HFFc6 (cell line): ENCODE results near the gene ITPK1. TPM values are rescaled to one million over a fixed set of nuclear protein-coding genes. Genes with fewer than 3 reads are reported as not detected.

Experiments
- DNase-seq: peaks from one replicate; pipeline ENCODE4 v3.0.0-alpha.2; 2018
- H3K27ac Mint-ChIP-seq: 2 replicates; pipeline ENCODE4 v1.8.0; 2020; ENCODE audit warnings: mild to moderate bottlenecking, mixed read lengths
- H3K27me3 Mint-ChIP-seq: 2 replicates; pipeline ENCODE4 v1.8.0; 2021; ENCODE audit warnings: mild to moderate bottlenecking, moderate library complexity, mixed read lengths; ENCODE audit not compliant: insufficient read depth
- H3K36me3 Mint-ChIP-seq: 2 replicates; pipeline ENCODE4 v1.8.0; 2021; ENCODE audit warnings: low read depth, mixed read lengths
- H3K4me1 Mint-ChIP-seq: 2 replicates; pipeline ENCODE4 v1.8.0; 2020; ENCODE audit warnings: low read depth, mixed read lengths
- H3K4me3 Mint-ChIP-seq: 2 replicates; pipeline ENCODE4 v1.8.0; 2020; ENCODE audit warnings: mild to moderate bottlenecking, moderate library complexity, mixed read lengths
- H3K9me3 Mint-ChIP-seq: 2 replicates; pipeline ENCODE4 v1.8.0; 2020; ENCODE audit warnings: mild to moderate bottlenecking, mixed read lengths
- total RNA-seq, 6 experiments: library from RNA; stranded (reverse); fragmentation: NEBNext Ultra II Directional; extraction: Animal tissue kit (Norgen Biotek cat#: 25700); gene quantifications; 2 replicates in 1 of 6; 3 replicates in 5 of 6; pipeline ENCODE4 v1.2.3, GENCODE V29; 2021
- TF ChIP-seq, protein P1 (sequence below): fragments of 200-600 bp; sonication (generic); IDR thresholded peaks from 2 replicates; pipeline ENCODE4 v1.5.0; 2021; ENCODE audit warnings: antibody characterized with exemption, mild to moderate bottlenecking

Gene ITPK1
- total RNA-seq, 6 experiments from 2014 or later: 27.3 to 38.1 (median 32.4) TPM

DNA sequence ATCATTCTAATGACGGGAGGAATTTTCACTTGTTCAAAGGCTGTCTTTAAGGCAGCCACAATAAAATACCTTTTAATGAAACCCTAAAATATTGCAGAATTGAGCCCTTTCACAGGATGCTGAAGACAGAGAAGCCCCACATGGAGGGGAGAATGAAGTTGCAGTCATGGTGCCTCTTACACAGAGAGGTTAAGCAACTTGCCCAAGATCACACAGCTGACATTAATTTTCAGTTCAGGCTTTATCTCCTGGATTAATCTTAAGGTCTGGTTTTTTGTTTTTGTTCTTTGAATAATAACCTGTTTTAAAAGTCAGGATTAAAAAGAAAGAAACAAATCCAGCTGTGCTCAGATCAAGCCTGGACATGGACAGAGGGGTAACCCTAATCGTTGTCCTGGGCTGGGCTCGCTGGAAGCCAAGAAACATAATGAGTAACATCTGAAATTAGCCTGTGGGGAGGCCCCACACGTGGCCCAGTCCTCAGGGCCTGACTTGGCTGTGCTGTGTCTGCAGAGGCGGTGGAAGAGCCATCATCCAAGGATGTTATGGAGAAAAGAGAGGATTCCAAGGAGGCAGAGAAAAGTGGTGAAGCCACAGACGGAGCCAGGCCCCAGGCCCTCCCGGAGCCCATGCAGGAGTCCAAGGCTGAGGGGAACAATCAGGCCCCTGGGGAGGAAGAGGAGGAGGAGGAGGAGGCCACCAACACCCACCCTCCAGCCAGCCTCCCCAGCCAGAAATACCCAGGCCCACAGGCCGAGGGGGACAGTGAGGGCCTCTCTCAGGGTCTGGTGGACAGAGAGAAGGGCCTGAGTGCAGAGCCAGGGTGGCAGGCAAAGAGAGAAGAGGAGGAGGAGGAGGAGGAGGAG is 184.8 kb downstream of the ITPK1 start:
- peaks cover 8% of the 10 kb centered on the region for H3K4me1 Mint-ChIP-seq
- no peak for DNase-seq

DNA sequence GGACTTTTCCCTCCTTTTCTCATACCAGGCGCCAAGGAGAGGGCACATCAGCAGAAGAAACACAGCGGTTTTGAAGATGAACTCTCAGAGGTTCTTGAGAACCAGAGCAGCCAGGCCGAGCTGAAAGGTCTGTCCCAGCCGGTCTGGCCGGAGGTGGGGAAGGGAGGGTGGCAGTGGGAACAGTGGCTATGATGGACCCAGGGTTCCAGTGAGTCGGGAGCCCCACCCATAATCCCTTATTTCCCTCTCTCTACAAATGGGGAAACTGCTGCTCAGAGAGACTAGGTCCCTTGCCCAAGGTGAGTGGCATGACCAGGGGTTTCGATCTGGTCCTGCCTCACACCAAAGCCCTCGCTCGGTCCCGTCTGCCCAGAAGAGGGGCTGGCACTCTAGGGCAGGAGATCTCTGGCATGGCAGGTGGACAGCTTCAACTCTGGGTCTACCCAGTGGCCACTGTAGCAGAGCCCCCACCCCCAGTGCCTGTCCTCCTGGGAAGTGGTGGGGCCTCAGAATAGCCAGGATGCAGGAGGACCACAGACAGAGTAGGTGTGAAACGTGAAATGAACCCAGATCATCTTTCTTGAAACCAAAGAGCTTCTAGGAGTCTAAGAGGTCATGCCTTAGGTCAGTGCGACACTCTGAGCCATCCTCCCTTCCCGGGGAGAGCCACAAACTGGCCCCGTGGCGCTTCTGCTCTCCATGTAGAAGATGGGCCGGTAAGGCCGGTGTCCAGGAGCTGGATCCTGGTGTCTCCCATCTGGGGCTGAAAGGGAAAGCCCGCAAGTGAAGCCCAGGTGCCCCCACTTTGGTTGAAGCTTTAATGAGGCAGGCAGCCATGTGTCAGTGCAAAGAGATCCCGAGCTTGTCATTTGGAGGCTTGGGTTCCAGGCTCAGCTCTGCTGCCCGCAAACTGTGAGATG is 185.8 kb downstream of the ITPK1 start:
- TF ChIP-seq, protein P1, sequence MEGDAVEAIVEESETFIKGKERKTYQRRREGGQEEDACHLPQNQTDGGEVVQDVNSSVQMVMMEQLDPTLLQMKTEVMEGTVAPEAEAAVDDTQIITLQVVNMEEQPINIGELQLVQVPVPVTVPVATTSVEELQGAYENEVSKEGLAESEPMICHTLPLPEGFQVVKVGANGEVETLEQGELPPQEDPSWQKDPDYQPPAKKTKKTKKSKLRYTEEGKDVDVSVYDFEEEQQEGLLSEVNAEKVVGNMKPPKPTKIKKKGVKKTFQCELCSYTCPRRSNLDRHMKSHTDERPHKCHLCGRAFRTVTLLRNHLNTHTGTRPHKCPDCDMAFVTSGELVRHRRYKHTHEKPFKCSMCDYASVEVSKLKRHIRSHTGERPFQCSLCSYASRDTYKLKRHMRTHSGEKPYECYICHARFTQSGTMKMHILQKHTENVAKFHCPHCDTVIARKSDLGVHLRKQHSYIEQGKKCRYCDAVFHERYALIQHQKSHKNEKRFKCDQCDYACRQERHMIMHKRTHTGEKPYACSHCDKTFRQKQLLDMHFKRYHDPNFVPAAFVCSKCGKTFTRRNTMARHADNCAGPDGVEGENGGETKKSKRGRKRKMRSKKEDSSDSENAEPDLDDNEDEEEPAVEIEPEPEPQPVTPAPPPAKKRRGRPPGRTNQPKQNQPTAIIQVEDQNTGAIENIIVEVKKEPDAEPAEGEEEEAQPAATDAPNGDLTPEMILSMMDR: no peak
- DNase-seq: no peak
- Mint-ChIP-seq H3K4me1 (peaks cover 8% of the 10 kb centered on the region), H3K9me3 (no peaks in the 10 kb centered on the region), H3K36me3 (no peaks in the 10 kb centered on the region), H3K27me3 (peaks cover 14% of the 10 kb centered on the region), H3K27ac (no peak overlapping the region), H3K4me3 (no peak overlapping the region)

More for the DNA sequence above, 184.8 kb downstream of the ITPK1 start:
- H3K27ac Mint-ChIP-seq: no peak overlapping the region
- no peaks in the 10 kb centered on the region for H3K36me3 Mint-ChIP-seq
- TF ChIP-seq, protein P1: no peak
- no peaks in the 10 kb centered on the region for H3K9me3 Mint-ChIP-seq
- H3K4me3 Mint-ChIP-seq: no peak overlapping the region
- peaks cover 6% of the 10 kb centered on the region; the same call in 1 of the 2 replicates for H3K27me3 Mint-ChIP-seq

DNA sequence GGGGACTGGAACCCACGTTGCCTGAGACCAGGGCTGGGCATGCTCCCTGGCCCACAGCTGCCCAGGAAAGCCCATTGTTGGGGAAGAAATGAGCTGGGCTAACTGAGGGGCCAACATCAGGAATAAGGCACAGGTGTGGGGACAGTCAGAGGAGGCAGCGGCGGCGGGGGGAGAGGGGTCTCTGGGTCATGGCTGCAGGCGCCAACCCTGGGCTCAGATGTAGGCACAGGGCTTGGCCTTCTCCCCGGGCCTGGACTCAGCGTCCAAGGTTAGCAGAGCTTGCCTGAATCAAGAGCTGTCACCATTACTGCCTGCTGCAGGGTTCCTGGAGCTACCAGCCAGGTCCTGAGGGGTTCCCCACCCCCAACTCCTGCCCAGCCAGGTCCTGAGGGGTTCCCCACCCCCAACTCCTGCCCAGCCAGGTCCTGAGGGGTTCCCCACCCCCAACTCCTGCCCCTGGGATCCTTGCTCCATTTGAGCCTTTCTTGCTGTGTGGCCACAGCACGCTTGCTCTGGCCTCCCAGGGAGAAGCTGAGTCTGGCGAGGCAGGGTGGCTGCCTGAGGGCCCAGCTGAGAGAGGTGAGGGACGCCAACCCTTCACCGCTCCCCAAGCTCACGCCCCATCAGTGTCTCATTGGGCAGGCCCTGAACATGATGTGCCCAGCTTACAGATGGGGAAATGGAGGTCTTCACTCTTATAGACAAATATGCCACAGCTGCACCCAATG is 186.6 kb downstream of the ITPK1 start:
- no peaks in the 10 kb centered on the region for H3K9me3 Mint-ChIP-seq

DNA sequence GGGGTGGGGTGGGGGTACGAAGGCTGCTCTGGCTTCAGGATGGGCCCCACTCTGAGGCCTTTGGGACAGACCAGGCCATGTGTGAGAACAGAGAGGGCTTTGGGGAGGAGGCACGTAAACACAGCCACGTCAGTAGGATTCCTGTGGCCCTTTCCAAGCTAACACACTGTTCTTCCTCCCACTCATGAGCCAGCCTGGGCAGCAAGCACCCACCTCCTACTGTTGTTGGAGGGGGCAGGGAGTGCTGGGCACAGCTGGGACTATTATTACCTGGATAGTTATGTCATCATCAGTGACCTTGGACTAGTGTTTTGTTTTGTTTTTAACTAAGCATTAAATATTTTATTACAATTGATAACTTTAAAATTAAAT is 187.5 kb downstream of the ITPK1 start:
- H3K27me3 Mint-ChIP-seq: peaks cover 17% of the 10 kb centered on the region
- TF ChIP-seq, protein P1: no peak
- no peak overlapping the region for H3K27ac Mint-ChIP-seq
- H3K9me3 Mint-ChIP-seq: no peaks in the 10 kb centered on the region
- H3K4me1 Mint-ChIP-seq: peaks cover 8% of the 10 kb centered on the region
- no peak overlapping the region for H3K4me3 Mint-ChIP-seq
- H3K36me3 Mint-ChIP-seq: no peaks in the 10 kb centered on the region
- no peak for DNase-seq

More for the DNA sequence above, 186.6 kb downstream of the ITPK1 start:
- Mint-ChIP-seq H3K36me3 (no peaks in the 10 kb centered on the region), H3K27ac (no peak overlapping the region), H3K4me3 (no peak overlapping the region), H3K27me3 (peaks cover 19% of the 10 kb centered on the region), H3K4me1 (peaks cover 8% of the 10 kb centered on the region)
- DNase-seq: no peak
- TF ChIP-seq, protein P1: no peak
